Astrocyte (in vitro differentiated cells and primary cell): Measurements from ENCODE around the gene ZAR1L.

Experiments
- CTCF ChIP-seq: IDR thresholded peaks from 2 replicates; pipeline ENCODE4 v1.5.1; 2011; ENCODE audit warnings: low read depth, mild to moderate bottlenecking, inconsistent platforms, low read length, moderate library complexity; ENCODE audit not compliant: insufficient read depth
- EZH2 ChIP-seq: IDR thresholded peaks from 2 replicates; pipeline ENCODE4 v1.6.1; 2012; ENCODE audit warnings: mild to moderate bottlenecking, low read length, inconsistent platforms; ENCODE audit not compliant: insufficient read depth

GRCh38 chr13:32302461-32302860 is 12.7 kb downstream of the ZAR1L start:
- TF ChIP-seq EZH2 (no peak), CTCF (no peak)
